Fibroblast of villous mesenchyme (primary cell): Measurements from ENCODE around the gene ANKMY2. TPM values are rescaled to one million over a fixed set of nuclear protein-coding genes. Genes with fewer than 3 reads are reported as not detected.

Experiments
- DNase-seq: peaks from one replicate; pipeline ENCODE4 v3.0.0-alpha.2; 2010; ENCODE audit warnings: low read depth
- H3K4me3 ChIP-seq: 2 replicates; pipeline ENCODE4 v1.5.1; 2011; ENCODE audit warnings: low read depth, mild to moderate bottlenecking, low read length
- CTCF ChIP-seq: IDR thresholded peaks from 2 replicates; pipeline ENCODE4 v1.5.1; 2012; ENCODE audit warnings: low read depth, mild to moderate bottlenecking, low read length; ENCODE audit not compliant: insufficient read depth
- total RNA-seq: library from RNA; depleted of rRNA; stranded (reverse); fragments of >200 nt; gene quantifications from 2 replicates; pipeline ENCODE4 v1.2.3, GENCODE V29; 2012

The ANKMY2 gene
- total RNA-seq, 1 donor = 28.5 TPM

DNA sequence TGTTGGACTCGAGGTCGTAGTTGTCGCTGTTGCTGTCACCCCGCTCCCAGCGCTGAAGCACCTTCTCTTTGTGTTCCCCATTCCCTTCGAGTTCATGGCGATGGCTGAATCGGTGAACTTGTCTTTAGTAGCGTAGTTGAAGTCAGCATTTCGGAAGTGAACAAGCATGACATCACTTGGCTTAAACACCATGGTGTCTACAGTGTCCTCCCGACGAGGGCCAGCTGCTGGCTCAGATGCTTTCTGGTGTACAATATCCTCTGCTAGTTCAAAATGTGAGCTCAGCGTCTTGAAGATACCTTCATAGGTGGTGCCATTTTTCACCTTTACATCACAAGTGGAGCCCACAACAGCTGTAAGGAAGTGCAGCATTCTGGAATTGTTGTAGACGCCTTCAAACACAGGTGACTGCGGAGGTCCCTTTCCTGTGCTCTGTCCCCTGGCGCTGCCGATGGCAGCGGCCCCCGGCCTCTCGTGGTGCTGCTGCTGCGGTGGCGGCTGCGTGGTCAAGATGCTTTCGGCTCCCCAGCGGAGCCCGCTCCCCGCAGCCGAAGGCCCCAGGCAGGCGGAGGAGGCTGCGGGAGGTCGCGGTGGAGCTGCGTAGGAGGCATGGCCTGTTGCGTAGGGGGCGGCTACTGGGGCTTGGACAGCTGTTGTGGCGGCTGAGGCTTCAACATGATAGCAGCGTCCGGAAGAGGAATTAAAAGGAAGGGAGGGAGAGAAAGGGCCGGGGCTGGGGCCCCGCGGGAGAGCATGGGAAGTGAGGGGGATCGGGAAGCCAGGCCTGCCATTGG is 59.3 kb downstream of the ANKMY2 start:
- peak; percentile 12 for DNase-seq
- TF ChIP-seq CTCF = no peak

GRCh38 chr7:16585540-16585939 is 60.0 kb downstream of the ANKMY2 start:
- H3K4me3 ChIP-seq = no peak overlapping the region
- DNase-seq = no peak
- TF ChIP-seq CTCF = no peak

More for the DNA sequence above, 59.3 kb downstream of the ANKMY2 start:
- no peak overlapping the region for H3K4me3 ChIP-seq

- H3K4me3 ChIP-seq = no peak overlapping the region
Measured at GRCh38 chr7:16583834-16584233, 61.7 kb downstream of the ANKMY2 start.

GRCh38 chr7:16581286-16581685 is 64.3 kb downstream of the ANKMY2 start:
- TF ChIP-seq CTCF = no peak
- no peak for DNase-seq
- H3K4me3 ChIP-seq = no peak overlapping the region

More at GRCh38 chr7:16583834-16584233, 61.7 kb downstream of the ANKMY2 start:
- TF ChIP-seq CTCF = no peak
- no peak for DNase-seq

DNA sequence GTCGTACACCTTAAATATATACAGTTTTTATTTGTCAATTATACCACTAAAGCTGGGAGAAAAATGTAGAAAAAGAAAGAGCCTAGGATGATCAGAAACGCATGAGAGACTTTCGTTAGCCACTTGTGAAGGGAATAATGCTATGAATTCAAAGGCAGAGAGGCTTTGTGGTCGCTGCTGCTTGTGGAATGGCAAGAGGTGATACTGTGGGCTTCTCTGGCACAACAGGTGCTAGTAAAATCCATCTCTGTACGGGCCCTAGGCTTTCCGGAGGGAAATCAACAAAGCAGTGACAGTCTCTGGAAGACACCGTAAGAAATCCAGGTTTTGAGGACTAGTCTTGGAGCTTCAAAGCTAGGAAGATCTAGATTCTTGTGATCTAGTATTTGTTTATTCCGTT is 66.3 kb downstream of the ANKMY2 start:
- DNase-seq = no peak
- TF ChIP-seq CTCF = no peak
- no peak overlapping the region for H3K4me3 ChIP-seq

- no peak for DNase-seq
- TF ChIP-seq CTCF = no peak
- no peak overlapping the region for H3K4me3 ChIP-seq
Measured at GRCh38 chr7:16571941-16572340, 73.6 kb downstream of the ANKMY2 start.
